22Rv1 (cell line): ENCODE results near the gene KRTAP10-5.
"Not testable (repeated sequence)": the region's sequence is repeated elsewhere in the genome, so short reads cannot be mapped to it uniquely, and the experiment has no call there.

Source experiments
- H3K27ac ChIP-seq: fragments of 450-650 bp; 2 replicates; pipeline ENCODE4 v1.5.1; 2017
- CTCF ChIP-seq: fragments of 450-650 bp; IDR thresholded peaks from 2 replicates; pipeline ENCODE4 v1.5.1; 2017; ENCODE audit warnings: mild to moderate bottlenecking
- ZFX ChIP-seq: fragments of 450-650 bp; IDR thresholded peaks from 2 replicates; pipeline ENCODE4 v1.6.1; 2017; ENCODE audit warnings: antibody characterized with exemption, borderline replicate concordance

KRTAP10-5 gene

GRCh38 chr21:44552681-44553080, 27.7 kb downstream of the KRTAP10-5 start:
- H3K27ac ChIP-seq = no peak overlapping the region
- no peak for TF ChIP-seq ZFX
- no peak for TF ChIP-seq CTCF

- TF ChIP-seq CTCF = no peak
- no peak for TF ChIP-seq ZFX
- no peak overlapping the region for H3K27ac ChIP-seq
Observed at GRCh38 chr21:44552136-44552535, 28.3 kb downstream of the KRTAP10-5 start.

GRCh38 chr21:44551340-44551961, 29.0 kb downstream of the KRTAP10-5 start, which contains the start of gene KRTAP10-2:
Gene KRTAP10-2 (minus strand): TSS chr21:44551505. CDS start chr21:44551458, 47 bp downstream.
- TF ChIP-seq CTCF (no peak), ZFX (no peak)
- H3K27ac ChIP-seq = no peak within 1 kb of the TSS

GRCh38 chr21:44550807-44551206, 29.6 kb downstream of the KRTAP10-5 start:
- no peak overlapping the region for H3K27ac ChIP-seq
- TF ChIP-seq CTCF (no peak), ZFX (no peak)

- not testable (repeated sequence) for H3K27ac ChIP-seq
Observed at GRCh38 chr21:44550285-44550684, 30.1 kb downstream of the KRTAP10-5 start.

- TF ChIP-seq ZFX (no peak), CTCF (no peak)
- H3K27ac ChIP-seq = no peak overlapping the region
Observed at GRCh38 chr21:44549525-44550211, 30.7 kb downstream of the KRTAP10-5 start.

GRCh38 chr21:44548922-44549321, 31.5 kb downstream of the KRTAP10-5 start:
- no peak overlapping the region for H3K27ac ChIP-seq
- no peak for TF ChIP-seq ZFX
- no peak for TF ChIP-seq CTCF

- H3K27ac ChIP-seq = no peak overlapping the region
- TF ChIP-seq CTCF (no peak), ZFX (no peak)
Observed at GRCh38 chr21:44548381-44548780, 32.0 kb downstream of the KRTAP10-5 start.
